HEK293 (cell line): ENCODE measurements around the gene COX11.

Experiments used
- CTCF ChIA-PET: fragments of 350-600 bp; formaldehyde crosslinking; extraction: SDS; loops from one replicate; lab custom pipeline; 2021; ENCODE audit warnings: antibody characterized with exemption; lab: Yijun Ruan, JAX
- POLR2A ChIA-PET: fragments of 300-600 bp; formaldehyde crosslinking; extraction: SDS; loops from one replicate; lab custom pipeline; 2020; ENCODE audit warnings: antibody characterized with exemption, inconsistent platforms; lab: Yijun Ruan, JAX
- H3K27ac ChIP-seq: fragments of 200-500 bp; sonication (Bioruptor generic); 2 replicates; pipeline ENCODE4 v1.5.1; 2014; ENCODE audit warnings: low read depth, low read length, control low read depth, inconsistent platforms; ENCODE audit errors: extremely low read depth
- H3K36me3 ChIP-seq, 2 experiments: fragments of 200-500 bp in 1 of 2; sonication (Bioruptor generic) in 1 of 2; 1 replicate in 1 of 2; 2 replicates in 1 of 2; pipeline ENCODE4 v1.5.1; 2014 to 2017; ENCODE audit warnings: inconsistent platforms in 2 of 2, low read length in 2 of 2; ENCODE audit not compliant: control insufficient read depth in 2 of 2, insufficient read depth in 1 of 2
- H3K4me1 ChIP-seq: fragments of 200-500 bp; sonication (Bioruptor generic); 2 replicates; pipeline ENCODE4 v1.5.1; 2014; ENCODE audit warnings: mild to moderate bottlenecking, low read length, inconsistent platforms; ENCODE audit not compliant: control insufficient read depth, insufficient read depth
- H3K4me3 ChIP-seq: 2 replicates; pipeline ENCODE4 v1.5.1; 2011; ENCODE audit warnings: low read depth, mild to moderate bottlenecking, control low read depth, low read length, moderate library complexity
- H3K9me3 ChIP-seq: fragments of 200-500 bp; sonication (Bioruptor generic); 2 replicates; pipeline ENCODE4 v1.5.1; 2014; ENCODE audit warnings: low read depth, low read length, inconsistent platforms; ENCODE audit not compliant: control insufficient read depth, insufficient read depth
- AEBP2 ChIP-seq: fragments of 450-650 bp; formaldehyde crosslinking; IDR thresholded peaks from 2 replicates; pipeline ENCODE4 v1.5.1; 2016; ENCODE audit warnings: missing biosample characterization, missing genetic modification characterization, borderline replicate concordance
- ATF2 ChIP-seq: fragments of 450-650 bp; formaldehyde crosslinking; IDR thresholded peaks from 2 replicates; pipeline ENCODE4 v1.5.1; 2016; ENCODE audit warnings: missing biosample characterization, missing genetic modification characterization, low read depth
- ZFP41 ChIP-seq: fragments of 450-650 bp; formaldehyde crosslinking; IDR thresholded peaks from 2 replicates; pipeline ENCODE4 v1.5.1; 2016; ENCODE audit warnings: missing biosample characterization, missing genetic modification characterization, borderline replicate concordance
- ZIC2 ChIP-seq: fragments of 450-650 bp; formaldehyde crosslinking; IDR thresholded peaks from 2 replicates; pipeline ENCODE4 v1.5.1; 2016; ENCODE audit warnings: missing biosample characterization, missing genetic modification characterization
- ZNF133 ChIP-seq: fragments of 450-650 bp; formaldehyde crosslinking; IDR thresholded peaks from 2 replicates; pipeline ENCODE4 v1.5.1; 2016; ENCODE audit warnings: missing biosample characterization, missing genetic modification characterization
- ZNF223 ChIP-seq: fragments of 450-650 bp; formaldehyde crosslinking; IDR thresholded peaks from 2 replicates; pipeline ENCODE4 v1.5.1; 2016; ENCODE audit warnings: missing biosample characterization, missing genetic modification characterization
- ZNF23 ChIP-seq: fragments of 450-650 bp; formaldehyde crosslinking; IDR thresholded peaks from 2 replicates; pipeline ENCODE4 v1.5.1; 2016; ENCODE audit warnings: missing biosample characterization, missing genetic modification characterization, borderline replicate concordance
- ZNF518A ChIP-seq: fragments of 450-650 bp; formaldehyde crosslinking; conservative IDR thresholded peaks from 2 replicates; pipeline ENCODE4 v1.5.1; 2016; ENCODE audit warnings: low read depth, missing biosample characterization, missing genetic modification characterization
- ZNF555 ChIP-seq: fragments of 450-650 bp; formaldehyde crosslinking; conservative IDR thresholded peaks from 2 replicates; pipeline ENCODE4 v1.5.1; 2017; ENCODE audit warnings: missing biosample characterization, mild to moderate bottlenecking, missing genetic modification characterization, inconsistent platforms
- ZNF629 ChIP-seq: fragments of 450-650 bp; formaldehyde crosslinking; IDR thresholded peaks from 2 replicates; pipeline ENCODE4 v1.5.1; 2017; ENCODE audit warnings: missing biosample characterization, missing genetic modification characterization
- ZNF639 ChIP-seq: fragments of 450-650 bp; formaldehyde crosslinking; IDR thresholded peaks from 2 replicates; pipeline ENCODE4 v1.5.1; 2016; ENCODE audit warnings: missing biosample characterization, missing genetic modification characterization
- ZNF654 ChIP-seq: fragments of 450-650 bp; formaldehyde crosslinking; IDR thresholded peaks from 2 replicates; pipeline ENCODE4 v1.5.1; 2016; ENCODE audit warnings: low read depth, missing biosample characterization, missing genetic modification characterization
- TF ChIP-seq, protein P1 (sequence below): fragments of 450-650 bp; formaldehyde crosslinking; IDR thresholded peaks from 2 replicates; pipeline ENCODE4 v1.5.1; 2016; ENCODE audit warnings: missing biosample characterization, missing genetic modification characterization

Gene COX11

GRCh38 chr17:54944796-54945195, 23.7 kb downstream of the COX11 start:
- Histone ChIP-seq H3K27ac (no peak overlapping the region), H3K4me3 (no peak overlapping the region)
- no peak for TF ChIP-seq AEBP2
- TF ChIP-seq ZNF23 (tag by site-specific recombination), result no peak
- no peak for TF ChIP-seq ZIC2 (tag by site-specific recombination)
- no peak for TF ChIP-seq ZNF629 (tag by site-specific recombination)
- TF ChIP-seq ZNF639 (tag by site-specific recombination), result no peak
- TF ChIP-seq ZNF518A (tag by site-specific recombination), result no peak
- TF ChIP-seq ZNF654 (tag by site-specific recombination), result no peak
- no peak for TF ChIP-seq ZNF223
- no peak for TF ChIP-seq ZNF555 (tag by site-specific recombination)
- no peak for TF ChIP-seq ZNF133 (tag by site-specific recombination)
- no peak for TF ChIP-seq ZFP41
- TF ChIP-seq, protein P1, sequence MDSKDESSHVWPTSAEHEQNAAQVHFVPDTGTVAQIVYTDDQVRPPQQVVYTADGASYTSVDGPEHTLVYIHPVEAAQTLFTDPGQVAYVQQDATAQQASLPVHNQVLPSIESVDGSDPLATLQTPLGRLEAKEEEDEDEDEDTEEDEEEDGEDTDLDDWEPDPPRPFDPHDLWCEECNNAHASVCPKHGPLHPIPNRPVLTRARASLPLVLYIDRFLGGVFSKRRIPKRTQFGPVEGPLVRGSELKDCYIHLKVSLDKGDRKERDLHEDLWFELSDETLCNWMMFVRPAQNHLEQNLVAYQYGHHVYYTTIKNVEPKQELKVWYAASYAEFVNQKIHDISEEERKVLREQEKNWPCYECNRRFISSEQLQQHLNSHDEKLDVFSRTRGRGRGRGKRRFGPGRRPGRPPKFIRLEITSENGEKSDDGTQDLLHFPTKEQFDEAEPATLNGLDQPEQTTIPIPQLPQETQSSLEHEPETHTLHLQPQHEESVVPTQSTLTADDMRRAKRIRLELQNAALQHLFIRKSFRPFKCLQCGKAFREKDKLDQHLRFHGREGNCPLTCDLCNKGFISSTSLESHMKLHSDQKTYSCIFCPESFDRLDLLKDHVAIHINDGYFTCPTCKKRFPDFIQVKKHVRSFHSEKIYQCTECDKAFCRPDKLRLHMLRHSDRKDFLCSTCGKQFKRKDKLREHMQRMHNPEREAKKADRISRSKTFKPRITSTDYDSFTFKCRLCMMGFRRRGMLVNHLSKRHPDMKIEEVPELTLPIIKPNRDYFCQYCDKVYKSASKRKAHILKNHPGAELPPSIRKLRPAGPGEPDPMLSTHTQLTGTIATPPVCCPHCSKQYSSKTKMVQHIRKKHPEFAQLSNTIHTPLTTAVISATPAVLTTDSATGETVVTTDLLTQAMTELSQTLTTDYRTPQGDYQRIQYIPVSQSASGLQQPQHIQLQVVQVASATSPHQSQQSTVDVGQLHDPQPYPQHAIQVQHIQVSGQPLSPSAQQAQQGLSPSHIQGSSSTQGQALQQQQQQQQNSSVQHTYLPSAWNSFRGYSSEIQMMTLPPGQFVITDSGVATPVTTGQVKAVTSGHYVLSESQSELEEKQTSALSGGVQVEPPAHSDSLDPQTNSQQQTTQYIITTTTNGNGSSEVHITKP (tag by site-specific recombination), result no peak
- TF ChIP-seq ATF2, result no peak
- TF ChIP-seq, all 188 proteins: peak for 0
- Histone ChIP-seq H3K4me1 (no peaks in the 10 kb centered on the region), H3K9me3 (no peaks in the 10 kb centered on the region), H3K36me3 (peaks cover 32 to 41% of the 10 kb centered on the region in 2 experiments)
- ChIA-PET CTCF (no interaction called here), POLR2A (no interaction called here)
